Measurements from ENCODE around the gene EID3. TPM values are rescaled to one million over a fixed set of nuclear protein-coding genes. Genes with fewer than 3 reads are reported as not detected.

Gene EID3
- polyA plus RNA-seq, 1 donor from 2014 or later, result 0.37 TPM

- Histone ChIP-seq H3K27ac (ENCODE audit: low read length) (no peak overlapping the region), H3K9me3 (ENCODE audit: low read length) (no peaks in the 10 kb centered on the region), H3K36me3 (ENCODE audit: insufficient read depth, low read length) (peaks cover 2% of the 10 kb centered on the region), H4K20me1 (ENCODE audit: insufficient read depth) (no peaks in the 10 kb centered on the region), H3K27me3 (ENCODE audit: insufficient read depth, low read depth, low read length) (no peaks in the 10 kb centered on the region), H3K9ac (ENCODE audit: low read length) (no peak overlapping the region), H3K4me2 (ENCODE audit: low read length) (no peak overlapping the region), H3K4me3 (ENCODE audit: low read length) (no peak overlapping the region), H2AFZ (ENCODE audit: low read depth, low read length) (no peak overlapping the region), H3K79me2 (replicated peaks; ENCODE audit: insufficient read depth, low read length) (no peaks in the 10 kb centered on the region), H3K9me2 (ENCODE audit: insufficient read depth, low read length) (no peaks in the 10 kb centered on the region), H3F3A (ENCODE audit: insufficient read depth, low read length, poor library complexity, severe bottlenecking) (no peaks in the 10 kb centered on the region)
- no peak for TF ChIP-seq TAF1 (IDR thresholded peaks at IDR 0.05; ENCODE audit: low read depth)
- peak; percentile 71 for TF ChIP-seq RAD21 (conservative IDR thresholded peaks at IDR 0.05)
- peak; percentile 66 for TF ChIP-seq CTCF (IDR thresholded peaks at IDR 0.05; ENCODE audit: poor library complexity, severe bottlenecking)
- peak; percentile 71 for TF ChIP-seq SMC3 (conservative IDR thresholded peaks at IDR 0.05; ENCODE audit: poor library complexity)
Measured at GRCh38 chr12:104339663-104340062, 36.1 kb downstream of the EID3 start.

- H3K79me2 ChIP-seq (replicated peaks; ENCODE audit: insufficient read depth, low read length), result no peaks in the 10 kb centered on the region
- H3K27me3 ChIP-seq (ENCODE audit: insufficient read depth, low read depth, low read length), result no peaks in the 10 kb centered on the region
- H3K9ac ChIP-seq (ENCODE audit: low read length), result no peak overlapping the region
- no peaks in the 10 kb centered on the region for H4K20me1 ChIP-seq (ENCODE audit: insufficient read depth)
- H3K27ac ChIP-seq (ENCODE audit: low read length), result no peak overlapping the region
- no peaks in the 10 kb centered on the region for H3K36me3 ChIP-seq (ENCODE audit: insufficient read depth, low read length)
- no peaks in the 10 kb centered on the region for H3F3A ChIP-seq (ENCODE audit: insufficient read depth, low read length, poor library complexity, severe bottlenecking)
- H3K4me2 ChIP-seq (ENCODE audit: low read length), result no peak overlapping the region
- no peaks in the 10 kb centered on the region for H3K9me2 ChIP-seq (ENCODE audit: insufficient read depth, low read length)
- no peak overlapping the region for H3K4me3 ChIP-seq (ENCODE audit: low read length)
- no peaks in the 10 kb centered on the region for H3K9me3 ChIP-seq (ENCODE audit: low read length)
- TF ChIP-seq MXI1 (conservative IDR thresholded peaks at IDR 0.05; ENCODE audit: poor library complexity, severe bottlenecking) (no peak), EZH2 (IDR thresholded peaks at IDR 0.05; ENCODE audit: borderline replicate concordance, insufficient read depth, low read length, poor library complexity, severe bottlenecking) (no peak), SMC3 (conservative IDR thresholded peaks at IDR 0.05; ENCODE audit: poor library complexity) (no peak), REST (IDR thresholded peaks at IDR 0.05; ENCODE audit: borderline replicate concordance) (no peak), TAF1 (IDR thresholded peaks at IDR 0.05; ENCODE audit: low read depth) (no peak), EP300 (conservative IDR thresholded peaks at IDR 0.05; ENCODE audit: poor library complexity, severe bottlenecking) (no peak), CTCF (IDR thresholded peaks at IDR 0.05; ENCODE audit: poor library complexity, severe bottlenecking) (no peak), POLR2AphosphoS5 (IDR thresholded peaks at IDR 0.05) (no peak), RAD21 (conservative IDR thresholded peaks at IDR 0.05) (no peak)
- H2AFZ ChIP-seq (ENCODE audit: low read depth, low read length), result no peak overlapping the region
Measured at GRCh38 chr12:104340177-104340576, 36.6 kb downstream of the EID3 start.

All from neural cell (in vitro differentiated cells).